ENCODE data around the gene APEH.

- TF ChIP-seq CTCF (IDR thresholded peaks at IDR 0.05): no peak
- no peak for TF ChIP-seq POLR2A (IDR thresholded peaks at IDR 0.05)
Measured at GRCh38 chr3:49630784-49631183, 43.4 kb upstream of the APEH start.

Measured in adrenal gland (tissue), 5 donors.